Kidney (tissue), 14 donors: Measurements from ENCODE around the gene AFF3. TPM values are rescaled to one million over a fixed set of nuclear protein-coding genes. Genes with fewer than 3 reads are reported as not detected.
A peak's percentile ranks its signal among the peaks of the same experiment; 100 is the strongest.

Source experiments
- DNase-seq, 5 donors: peaks; one replicate each; pipeline ENCODE4 v3.0.0-alpha.2; 2013 to 2020
- FAIRE-seq: peaks from 2 replicates; lab custom pipeline; 2012; peaks lifted over from hg19 to GRCh38; lab: Jason Lieb, UNC
- H3K27ac ChIP-seq, 2 donors: one replicate each; pipeline ENCODE4 v1.7.0; 2013; ENCODE audit warnings: low read depth in 2 of 2, low read length in 2 of 2, inconsistent platforms in 1 of 2
- H3K27me3 ChIP-seq: one replicate; pipeline ENCODE4 v1.7.1; 2013; ENCODE audit warnings: low read length, inconsistent platforms; ENCODE audit not compliant: control insufficient read depth, insufficient read depth
- H3K36me3 ChIP-seq, 3 donors: one replicate each; pipeline versions ENCODE4 v1.7.0 to v1.7.1; 2013; ENCODE audit warnings: low read length in 3 of 3, control low read depth in 1 of 3, inconsistent platforms in 1 of 3; ENCODE audit not compliant: insufficient read depth in 3 of 3, control insufficient read depth in 2 of 3
- H3K4me1 ChIP-seq, 3 donors: one replicate each; pipeline versions ENCODE4 v1.7.0 to v1.7.1; 2013; ENCODE audit warnings: low read length in 3 of 3, inconsistent platforms in 1 of 3, low read depth in 1 of 3; ENCODE audit not compliant: control insufficient read depth in 2 of 3, insufficient read depth in 2 of 3
- H3K4me3 ChIP-seq, 3 donors: one replicate each; pipeline versions ENCODE4 v1.7.0 to v1.8.1; 2013; ENCODE audit warnings: low read length in 3 of 3, control low read depth in 1 of 3, inconsistent platforms in 1 of 3
- H3K9ac ChIP-seq, 3 donors: one replicate each; pipeline versions ENCODE4 v1.7.0 to v1.7.1; 2013; ENCODE audit warnings: low read length in 3 of 3, control low read depth in 1 of 3, inconsistent platforms in 1 of 3
- H3K9me3 ChIP-seq, 3 donors: one replicate each; pipeline versions ENCODE4 v1.7.0 to v1.7.1; 2013; ENCODE audit warnings: low read length in 3 of 3, control low read depth in 1 of 3, inconsistent platforms in 1 of 3; ENCODE audit not compliant: control insufficient read depth in 2 of 3, insufficient read depth in 1 of 3
- intact Hi-C: fragments of 100-400 bp; cut with DNase I; formaldehyde crosslinking; loops from one replicate; pipeline ENCODE4 v1.11.1; 2022
- polyA plus RNA-seq: library from polyadenylated mRNA; stranded (reverse); fragments of 350-450 nt; fragmentation: Illumina TruSeq; extraction: RNeasy Lipid Tissue Mini Kit (QIAGEN cat#74804); gene quantifications from one replicate; pipeline ENCODE4 v1.2.3, GENCODE V29; 2014; ENCODE audit warnings: low read depth, low replicate concordance; ENCODE audit not compliant: insufficient read depth
- total RNA-seq: library from RNA; stranded (reverse); fragmentation: NEBNext Ultra II Directional; extraction: Animal tissue kit (Norgen Biotek cat#: 25700); gene quantifications from one replicate; pipeline ENCODE4 v1.2.1, GENCODE V29; 2021
- TF ChIP-seq, protein P1 (sequence below): IDR thresholded peaks from 3 replicates; pipeline ENCODE4 v1.5.1; 2012; ENCODE audit warnings: mild to moderate bottlenecking, moderate library complexity, borderline replicate concordance; ENCODE audit not compliant: insufficient read depth; ENCODE audit errors: extremely low read depth
- donor health status: control.
- donor health status: control.
- donor health status: control.
- donor health status: control.
- donor health status: control.
- donor health status: DM: yes; HTN: yes; CAD: no.
- donor health status: Normal renal cell carcinoma (clear cell type).

Gene AFF3
- total and polyA plus RNA-seq, 2 donors from 2014 or later: 0.65 to 11.0 TPM

DNA sequence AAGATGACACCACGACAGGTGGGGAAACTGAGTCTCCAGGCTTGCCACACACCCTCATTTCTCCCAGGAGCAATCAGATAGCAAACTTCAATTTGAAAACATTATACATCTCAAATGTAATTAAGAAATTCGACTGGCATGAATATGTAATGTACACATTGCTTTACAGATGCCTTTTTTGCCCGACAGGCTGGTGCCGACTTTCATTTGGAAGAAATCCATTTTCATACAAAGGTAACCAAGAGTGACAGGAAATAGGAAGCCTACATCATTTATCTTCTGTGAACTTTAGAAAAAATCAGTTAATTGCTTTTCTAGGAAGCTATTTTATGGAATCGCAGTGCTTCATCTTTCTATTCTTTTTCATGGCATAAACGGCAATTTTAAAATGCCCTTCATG lies 140.3 kb downstream of the AFF3 start:
- no peak overlapping the region for H3K27ac ChIP-seq
- H3K36me3 ChIP-seq: no peaks in the 10 kb centered on the region
- FAIRE-seq: no peak
- no peaks in the 10 kb centered on the region for H3K4me1 ChIP-seq
- H3K9ac ChIP-seq: no peak overlapping the region
- H3K27me3 ChIP-seq: no peaks in the 10 kb centered on the region
- intact Hi-C loops: no loop called here
- no peak overlapping the region for H3K4me3 ChIP-seq
- H3K9me3 ChIP-seq: no peaks in the 10 kb centered on the region
- TF ChIP-seq, protein P1, sequence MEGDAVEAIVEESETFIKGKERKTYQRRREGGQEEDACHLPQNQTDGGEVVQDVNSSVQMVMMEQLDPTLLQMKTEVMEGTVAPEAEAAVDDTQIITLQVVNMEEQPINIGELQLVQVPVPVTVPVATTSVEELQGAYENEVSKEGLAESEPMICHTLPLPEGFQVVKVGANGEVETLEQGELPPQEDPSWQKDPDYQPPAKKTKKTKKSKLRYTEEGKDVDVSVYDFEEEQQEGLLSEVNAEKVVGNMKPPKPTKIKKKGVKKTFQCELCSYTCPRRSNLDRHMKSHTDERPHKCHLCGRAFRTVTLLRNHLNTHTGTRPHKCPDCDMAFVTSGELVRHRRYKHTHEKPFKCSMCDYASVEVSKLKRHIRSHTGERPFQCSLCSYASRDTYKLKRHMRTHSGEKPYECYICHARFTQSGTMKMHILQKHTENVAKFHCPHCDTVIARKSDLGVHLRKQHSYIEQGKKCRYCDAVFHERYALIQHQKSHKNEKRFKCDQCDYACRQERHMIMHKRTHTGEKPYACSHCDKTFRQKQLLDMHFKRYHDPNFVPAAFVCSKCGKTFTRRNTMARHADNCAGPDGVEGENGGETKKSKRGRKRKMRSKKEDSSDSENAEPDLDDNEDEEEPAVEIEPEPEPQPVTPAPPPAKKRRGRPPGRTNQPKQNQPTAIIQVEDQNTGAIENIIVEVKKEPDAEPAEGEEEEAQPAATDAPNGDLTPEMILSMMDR: no peak
- DNase-seq: no peak

DNA sequence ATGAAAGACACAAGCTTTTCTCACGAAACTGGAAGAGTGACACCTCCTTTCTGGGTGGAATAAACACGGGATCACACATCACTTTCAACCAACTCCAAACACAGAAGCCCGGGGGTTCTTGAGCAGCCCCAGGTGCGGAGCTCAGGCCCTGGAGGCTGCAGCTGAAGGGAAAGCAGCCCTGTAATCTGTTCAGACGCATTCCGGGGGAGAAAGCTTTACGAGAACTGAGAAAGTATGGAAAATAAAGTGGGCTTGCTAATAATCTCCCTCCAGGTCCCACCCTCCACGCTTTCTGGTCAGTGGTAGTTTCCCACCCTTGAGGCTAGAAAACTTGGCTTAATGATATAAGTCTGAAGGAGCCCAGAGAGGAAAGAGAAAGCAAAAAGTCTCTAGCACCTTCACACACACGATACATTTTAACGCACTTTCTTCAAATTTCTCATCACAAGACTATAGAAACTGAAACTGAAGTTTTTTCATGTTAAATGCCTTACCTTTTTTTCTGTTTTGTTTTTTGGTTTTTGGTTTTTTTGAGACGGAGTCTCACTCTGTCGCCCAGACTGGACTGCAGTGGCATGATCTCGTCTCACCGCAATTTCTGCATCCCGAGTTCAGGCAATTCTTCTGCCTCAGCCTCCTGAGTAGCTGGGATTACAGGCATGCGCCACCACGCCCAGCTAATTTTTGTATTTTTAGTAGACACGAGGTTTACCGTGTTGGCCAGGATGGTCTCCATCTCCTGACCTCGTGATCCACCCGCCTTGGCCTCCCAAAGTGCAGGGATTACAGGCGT lies 141.3 kb downstream of the AFF3 start:
- no peak overlapping the region for H3K27ac ChIP-seq
- intact Hi-C loops: no loop called here
- no peak for DNase-seq
- no peak for FAIRE-seq
- no peaks in the 10 kb centered on the region for H3K9me3 ChIP-seq
- no peak overlapping the region for H3K9ac ChIP-seq
- H3K4me1 ChIP-seq: no peaks in the 10 kb centered on the region
- no peaks in the 10 kb centered on the region for H3K36me3 ChIP-seq
- no peak overlapping the region for H3K4me3 ChIP-seq
- TF ChIP-seq, protein P1: no peak
- H3K27me3 ChIP-seq: no peaks in the 10 kb centered on the region

DNA sequence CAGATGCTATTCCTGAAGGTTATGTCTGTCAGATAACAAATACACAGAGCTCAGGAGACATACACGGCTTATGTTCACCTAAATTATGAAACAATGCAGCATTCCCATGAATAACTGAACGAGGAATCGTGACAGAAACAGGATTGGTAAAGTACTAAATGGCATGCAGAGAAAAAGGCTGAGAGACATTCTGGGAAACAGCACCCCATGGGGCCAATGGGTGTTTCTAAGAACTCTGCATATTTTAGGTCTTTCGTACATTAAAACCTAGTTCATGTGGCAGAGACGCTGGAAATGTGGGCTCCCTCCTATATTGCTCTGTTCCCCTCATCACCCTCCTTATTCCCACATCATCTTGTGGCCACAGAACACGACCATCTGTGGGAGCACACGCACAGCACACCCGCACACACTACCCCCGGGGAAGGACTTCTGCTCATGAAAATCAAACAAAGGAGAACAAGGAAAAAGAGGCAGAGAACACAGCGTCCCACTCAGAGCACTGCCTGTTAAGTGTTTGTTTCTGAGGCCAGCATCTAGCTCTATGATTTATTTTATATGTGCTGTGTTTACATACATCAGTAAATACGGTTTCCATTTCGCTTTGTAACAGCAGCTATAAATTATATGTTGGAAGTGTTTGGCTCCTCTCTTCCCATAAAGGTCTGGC lies 143.6 kb downstream of the AFF3 start:
- Histone ChIP-seq H3K36me3 (no peaks in the 10 kb centered on the region), H3K27me3 (no peaks in the 10 kb centered on the region), H3K4me1 (no peaks in the 10 kb centered on the region), H3K27ac (no peak overlapping the region), H3K9ac (no peak overlapping the region), H3K4me3 (no peak overlapping the region), H3K9me3 (no peaks in the 10 kb centered on the region)
- TF ChIP-seq, protein P1: no peak
- DNase-seq (peak in 2 of 5 donors; percentile 73 to 79), FAIRE-seq (no peak)
- intact Hi-C loops: no loop called here
